ENCODE data around the gene MAD2L2.
A peak's percentile ranks its signal among the peaks of the same experiment; 100 is the strongest.

Gene MAD2L2

GRCh38 chr1:11680270-11681070 is 478 bp downstream of the MAD2L2 start:
- DNase-seq = no peak

GRCh38 chr1:11678442-11678841 is 2.5 kb downstream of the MAD2L2 start:
- DNase-seq = no peak

- no peak for DNase-seq
Measured at GRCh38 chr1:11676386-11677103, 4.4 kb downstream of the MAD2L2 start.

- DNase-seq = no peak
Measured at GRCh38 chr1:11675325-11675724, 5.6 kb downstream of the MAD2L2 start.

GRCh38 chr1:11674488-11674887 is 6.5 kb downstream of the MAD2L2 start:
- DNase-seq = no peak

GRCh38 chr1:11673089-11673769 is 7.7 kb downstream of the MAD2L2 start:
- DNase-seq = no peak

GRCh38 chr1:11671544-11672286 is 9.2 kb downstream of the MAD2L2 start:
- DNase-seq = no peak

- DNase-seq = no peak
Measured at GRCh38 chr1:11671205-11671543, 9.8 kb downstream of the MAD2L2 start.

- no peak for DNase-seq
Measured at GRCh38 chr1:11670747-11671146, 10.2 kb downstream of the MAD2L2 start.

GRCh38 chr1:11668516-11668915 is 12.4 kb downstream of the MAD2L2 start:
- no peak for DNase-seq

GRCh38 chr1:11664336-11665065 is 16.4 kb downstream of the MAD2L2 start:
- DNase-seq = peak; percentile 40

- no peak for DNase-seq
Measured at GRCh38 chr1:11661103-11661502, 19.8 kb downstream of the MAD2L2 start.

GRCh38 chr1:11659748-11660147 is 21.2 kb downstream of the MAD2L2 start:
- no peak for DNase-seq

GRCh38 chr1:11658542-11658941 is 22.4 kb downstream of the MAD2L2 start:
- no peak for DNase-seq

GRCh38 chr1:11657654-11658053 is 23.3 kb downstream of the MAD2L2 start:
- peak; percentile 36 for DNase-seq

GRCh38 chr1:11654939-11655808 is 25.8 kb downstream of the MAD2L2 start:
- no peak for DNase-seq

GRCh38 chr1:11654137-11654938 is 26.6 kb downstream of the MAD2L2 start, which contains the start of the genes FBXO2 and FBXO44:
FBXO2 (minus strand) TSS chr1:11654429; CDS start chr1:11654340, 89 bp downstream.
FBXO44 (plus strand) TSS chr1:11654877; CDS start chr1:11655836, 959 bp downstream.
- DNase-seq = peak; percentile 45

- DNase-seq = no peak
Measured at GRCh38 chr1:11653861-11654136, 27.1 kb downstream of the MAD2L2 start.

GRCh38 chr1:11653101-11653860 is 27.7 kb downstream of the MAD2L2 start:
- no peak for DNase-seq

All from NCI-H82 (cell line).